ENCODE data around the gene AGTR2.
"Not testable (repeated sequence)": the region's sequence is repeated elsewhere in the genome, so short reads cannot be mapped to it uniquely, and the experiment has no call there.

The AGTR2 gene, protein sequence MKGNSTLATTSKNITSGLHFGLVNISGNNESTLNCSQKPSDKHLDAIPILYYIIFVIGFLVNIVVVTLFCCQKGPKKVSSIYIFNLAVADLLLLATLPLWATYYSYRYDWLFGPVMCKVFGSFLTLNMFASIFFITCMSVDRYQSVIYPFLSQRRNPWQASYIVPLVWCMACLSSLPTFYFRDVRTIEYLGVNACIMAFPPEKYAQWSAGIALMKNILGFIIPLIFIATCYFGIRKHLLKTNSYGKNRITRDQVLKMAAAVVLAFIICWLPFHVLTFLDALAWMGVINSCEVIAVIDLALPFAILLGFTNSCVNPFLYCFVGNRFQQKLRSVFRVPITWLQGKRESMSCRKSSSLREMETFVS

GRCh38 chrX:116170511-116170910 lies at the start of gene AGTR2:
Gene AGTR2, plus strand, starts transcription at chrX:116170744. Its CDS starts 1,537 bp downstream, at chrX:116172281.
- peak; percentile 11 for DNase-seq

GRCh38 chrX:116135277-116135676 lies 35.3 kb upstream of the AGTR2 start:
- no peak for DNase-seq

- not testable (repeated sequence) for DNase-seq
Observed at GRCh38 chrX:116141270-116141669, 29.3 kb upstream of the AGTR2 start.

GRCh38 chrX:116142976-116143375 lies 27.6 kb upstream of the AGTR2 start:
- DNase-seq, result peak; percentile 17

- peak; percentile 22 for DNase-seq
Observed at GRCh38 chrX:116172976-116173375, 2.4 kb downstream of the AGTR2 start.

- DNase-seq, result no peak
Observed at GRCh38 chrX:116181300-116181699, 10.8 kb downstream of the AGTR2 start.

GRCh38 chrX:116185163-116185562 lies 14.6 kb downstream of the AGTR2 start:
- DNase-seq, result no peak

DNA sequence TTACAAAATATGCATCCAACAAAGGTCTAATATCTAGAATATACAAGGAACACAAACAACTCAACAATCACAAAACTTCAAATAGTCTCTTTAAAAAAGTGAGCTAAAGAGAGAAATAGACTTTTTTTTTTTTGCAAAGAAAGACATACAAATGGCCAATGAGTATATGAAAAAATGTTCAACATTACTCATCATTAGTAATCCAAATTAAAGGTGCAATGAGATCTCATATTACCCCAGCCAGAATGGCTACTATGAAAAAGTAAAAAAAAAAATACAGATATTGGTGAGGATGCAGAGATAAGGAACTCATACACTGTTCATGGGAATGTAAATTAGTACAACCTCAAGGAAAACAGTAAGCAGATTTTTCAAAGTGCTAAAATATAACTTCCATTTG lies 24.1 kb downstream of the AGTR2 start:
- DNase-seq, result no peak

- no peak for DNase-seq
Observed at GRCh38 chrX:116198235-116198634, 27.7 kb downstream of the AGTR2 start.

DNA sequence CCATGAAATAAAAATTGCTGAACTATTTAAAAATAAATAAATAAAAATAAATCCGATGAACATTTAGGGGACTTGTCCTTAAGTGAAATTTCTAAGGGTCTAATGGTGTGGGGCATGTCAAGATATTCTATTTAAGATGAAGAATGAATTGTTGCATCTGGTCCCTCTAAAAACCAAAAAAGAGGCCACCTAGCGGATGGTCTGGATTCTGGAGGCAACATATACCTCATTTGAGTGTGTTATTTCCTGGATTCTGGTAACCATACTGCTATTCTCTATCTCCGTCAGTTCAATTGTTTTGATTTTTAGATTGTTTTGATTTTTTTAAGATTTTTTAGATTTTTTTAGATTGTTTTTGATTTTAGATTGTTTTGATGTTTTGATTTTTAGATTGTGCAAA lies 28.3 kb downstream of the AGTR2 start:
- no peak for DNase-seq

DNA sequence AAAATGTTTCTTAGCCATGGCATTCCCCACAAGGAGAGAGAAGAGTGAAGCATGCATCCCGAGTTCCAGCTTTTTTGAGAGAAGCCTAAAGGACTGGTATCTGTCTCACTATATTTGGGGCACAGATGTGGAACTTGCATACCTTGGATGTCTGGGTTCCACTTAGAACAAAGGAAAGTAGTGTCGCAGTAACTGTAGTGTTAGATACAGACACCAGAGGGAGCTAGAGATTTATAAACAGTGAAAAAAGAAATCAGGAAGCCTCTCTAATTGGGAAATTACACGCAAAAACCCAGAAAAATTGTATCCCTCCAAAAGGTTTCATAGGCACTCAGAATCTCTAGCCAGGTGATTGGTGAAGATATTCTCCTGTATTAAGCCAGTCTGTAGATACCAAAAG lies 34.4 kb downstream of the AGTR2 start:
- no peak for DNase-seq

DNA sequence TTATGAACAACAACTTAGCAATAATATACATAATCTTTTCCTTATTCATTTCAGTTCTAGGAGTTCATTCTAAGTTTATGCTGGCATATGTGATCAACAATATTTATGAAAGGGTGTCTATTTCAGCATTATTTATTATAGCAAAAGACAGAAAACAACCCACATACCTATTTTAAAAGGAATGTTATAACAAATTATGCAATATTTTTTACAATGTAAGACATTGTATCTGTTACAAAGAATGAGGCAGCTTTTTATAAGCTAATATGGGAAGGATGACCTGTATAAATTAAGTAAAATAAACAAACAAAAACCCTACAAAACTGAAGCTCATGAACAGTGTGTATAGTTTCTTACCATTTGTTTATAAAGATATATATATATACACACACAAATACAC lies 42.7 kb downstream of the AGTR2 start:
- DNase-seq, result no peak

- not testable (repeated sequence) for DNase-seq
Observed at GRCh38 chrX:116217080-116217479, 46.5 kb downstream of the AGTR2 start.
